ENCODE data around the gene MEGF11. TPM values are rescaled to one million over a fixed set of nuclear protein-coding genes. Genes with fewer than 3 reads are reported as not detected.

MEGF11 gene
- total RNA-seq, 1 experiment from 2014 or later: 2.3 TPM

DNA sequence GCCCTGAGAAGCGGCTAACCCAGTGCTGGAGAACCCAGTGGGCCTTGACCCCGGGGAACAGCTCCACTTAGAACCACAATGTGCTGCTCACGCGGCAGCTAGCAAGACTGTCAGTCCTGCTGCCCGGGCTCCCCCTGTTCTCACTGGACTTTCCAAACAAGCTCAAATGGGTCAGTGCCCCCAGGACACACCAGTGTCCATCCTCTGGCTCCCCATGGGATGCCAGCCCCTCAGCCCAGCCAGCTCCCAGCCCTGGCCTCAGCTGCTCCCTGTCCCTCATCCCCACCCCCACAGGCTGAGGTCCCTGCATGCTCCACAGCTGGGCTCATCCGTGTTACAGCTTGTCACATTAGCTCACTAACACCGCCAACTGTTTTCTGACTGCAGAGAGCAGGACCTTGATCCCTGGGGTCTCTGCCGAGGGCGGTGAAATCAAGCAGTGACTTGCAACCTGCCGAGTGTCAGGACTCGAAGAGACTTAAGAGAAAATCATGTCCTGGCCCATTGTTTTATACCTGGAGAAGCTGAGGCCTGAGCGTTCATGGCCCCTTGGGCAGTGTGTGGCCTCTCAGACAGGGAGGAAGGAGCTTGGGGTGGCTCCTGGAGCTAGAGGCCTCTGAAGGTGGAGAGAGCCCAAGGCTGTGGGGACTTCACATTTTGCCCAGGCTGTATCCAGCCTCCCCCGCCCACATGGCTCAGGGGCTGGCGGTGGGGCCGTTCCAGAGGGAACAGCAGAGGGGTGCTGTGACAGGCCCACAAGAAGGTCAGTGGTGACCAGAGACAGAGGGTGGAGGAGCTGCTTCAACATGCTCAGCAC, 157.5 kb downstream of the MEGF11 start:
- CTCF ChIA-PET: no interaction called here
- no peak overlapping the region for H3K4me3 ChIP-seq (replicated peaks in 1 of 2; ENCODE audit: low read depth in 1 of 2, low read length in 2 of 2)
- intact Hi-C loops (cut with micrococcal nuclease): no loop called here
- H3K27me3 ChIP-seq (ENCODE audit: insufficient read depth, low read length): no peaks in the 10 kb centered on the region
- no peak overlapping the region for H3K4me2 ChIP-seq (ENCODE audit: low read length)
- ATAC-seq (no peak), DNase-seq (ENCODE audit: low read depth, low spot score) (no peak)
- TF ChIP-seq ELF1 (IDR thresholded peaks at IDR 0.05; ENCODE audit: borderline replicate concordance, low read depth) (no peak), FOSL1 (IDR thresholded peaks at IDR 0.05; ENCODE audit: low read depth) (no peak), RAD21 (IDR thresholded peaks at IDR 0.05; ENCODE audit: low read depth) (no peak), EZH2phosphoT487 (IDR thresholded peaks at IDR 0.05; ENCODE audit: borderline replicate concordance) (no peak), POLR2AphosphoS5 (IDR thresholded peaks at IDR 0.05; ENCODE audit: low read depth, low read length) (no peak), CEBPB (IDR thresholded peaks at IDR 0.05; ENCODE audit: low read depth) (no peak), JUND (IDR thresholded peaks at IDR 0.05) (no peak)
- TF ChIP-seq, protein P1, sequence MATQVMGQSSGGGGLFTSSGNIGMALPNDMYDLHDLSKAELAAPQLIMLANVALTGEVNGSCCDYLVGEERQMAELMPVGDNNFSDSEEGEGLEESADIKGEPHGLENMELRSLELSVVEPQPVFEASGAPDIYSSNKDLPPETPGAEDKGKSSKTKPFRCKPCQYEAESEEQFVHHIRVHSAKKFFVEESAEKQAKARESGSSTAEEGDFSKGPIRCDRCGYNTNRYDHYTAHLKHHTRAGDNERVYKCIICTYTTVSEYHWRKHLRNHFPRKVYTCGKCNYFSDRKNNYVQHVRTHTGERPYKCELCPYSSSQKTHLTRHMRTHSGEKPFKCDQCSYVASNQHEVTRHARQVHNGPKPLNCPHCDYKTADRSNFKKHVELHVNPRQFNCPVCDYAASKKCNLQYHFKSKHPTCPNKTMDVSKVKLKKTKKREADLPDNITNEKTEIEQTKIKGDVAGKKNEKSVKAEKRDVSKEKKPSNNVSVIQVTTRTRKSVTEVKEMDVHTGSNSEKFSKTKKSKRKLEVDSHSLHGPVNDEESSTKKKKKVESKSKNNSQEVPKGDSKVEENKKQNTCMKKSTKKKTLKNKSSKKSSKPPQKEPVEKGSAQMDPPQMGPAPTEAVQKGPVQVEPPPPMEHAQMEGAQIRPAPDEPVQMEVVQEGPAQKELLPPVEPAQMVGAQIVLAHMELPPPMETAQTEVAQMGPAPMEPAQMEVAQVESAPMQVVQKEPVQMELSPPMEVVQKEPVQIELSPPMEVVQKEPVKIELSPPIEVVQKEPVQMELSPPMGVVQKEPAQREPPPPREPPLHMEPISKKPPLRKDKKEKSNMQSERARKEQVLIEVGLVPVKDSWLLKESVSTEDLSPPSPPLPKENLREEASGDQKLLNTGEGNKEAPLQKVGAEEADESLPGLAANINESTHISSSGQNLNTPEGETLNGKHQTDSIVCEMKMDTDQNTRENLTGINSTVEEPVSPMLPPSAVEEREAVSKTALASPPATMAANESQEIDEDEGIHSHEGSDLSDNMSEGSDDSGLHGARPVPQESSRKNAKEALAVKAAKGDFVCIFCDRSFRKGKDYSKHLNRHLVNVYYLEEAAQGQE (IDR thresholded peaks at IDR 0.05; ENCODE audit: low read depth): no peak
- TF ChIP-seq, protein P2, sequence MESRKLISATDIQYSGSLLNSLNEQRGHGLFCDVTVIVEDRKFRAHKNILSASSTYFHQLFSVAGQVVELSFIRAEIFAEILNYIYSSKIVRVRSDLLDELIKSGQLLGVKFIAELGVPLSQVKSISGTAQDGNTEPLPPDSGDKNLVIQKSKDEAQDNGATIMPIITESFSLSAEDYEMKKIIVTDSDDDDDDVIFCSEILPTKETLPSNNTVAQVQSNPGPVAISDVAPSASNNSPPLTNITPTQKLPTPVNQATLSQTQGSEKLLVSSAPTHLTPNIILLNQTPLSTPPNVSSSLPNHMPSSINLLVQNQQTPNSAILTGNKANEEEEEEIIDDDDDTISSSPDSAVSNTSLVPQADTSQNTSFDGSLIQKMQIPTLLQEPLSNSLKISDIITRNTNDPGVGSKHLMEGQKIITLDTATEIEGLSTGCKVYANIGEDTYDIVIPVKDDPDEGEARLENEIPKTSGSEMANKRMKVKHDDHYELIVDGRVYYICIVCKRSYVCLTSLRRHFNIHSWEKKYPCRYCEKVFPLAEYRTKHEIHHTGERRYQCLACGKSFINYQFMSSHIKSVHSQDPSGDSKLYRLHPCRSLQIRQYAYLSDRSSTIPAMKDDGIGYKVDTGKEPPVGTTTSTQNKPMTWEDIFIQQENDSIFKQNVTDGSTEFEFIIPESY (IDR thresholded peaks at IDR 0.05; ENCODE audit: extremely low read depth, insufficient replicate concordance, low read length): no peak
- no peaks in the 10 kb centered on the region for H4K20me1 ChIP-seq (ENCODE audit: insufficient read depth)
- no peaks in the 10 kb centered on the region for H3K36me3 ChIP-seq (ENCODE audit: control insufficient read depth in 1 of 2, insufficient read depth in 2 of 2, low read length in 2 of 2)
- POLR2A ChIA-PET: no interaction called here
- H3K9me2 ChIP-seq (ENCODE audit: insufficient read depth): no peaks in the 10 kb centered on the region
- BruUV-seq (replicated peaks): no TSS peak
- no peaks in the 10 kb centered on the region for H3K4me1 ChIP-seq (ENCODE audit: control insufficient read depth in 1 of 2, insufficient read depth in 2 of 2, low read length in 2 of 2)
- H3K9me3 ChIP-seq (ENCODE audit: control insufficient read depth in 1 of 2, insufficient read depth in 1 of 2, low read depth in 1 of 2, low read length in 2 of 2): no peaks in the 10 kb centered on the region
- no peaks in the 10 kb centered on the region for H3K79me2 ChIP-seq (ENCODE audit: insufficient read depth, low read length)
- H2AFZ ChIP-seq (ENCODE audit: low read depth, low read length, poor library complexity, severe bottlenecking): no peak overlapping the region
- H3K27ac ChIP-seq (ENCODE audit: low read depth, low read length): no peak overlapping the region
- no peak overlapping the region for H3K9ac ChIP-seq (ENCODE audit: low read length)
- RAD21 ChIA-PET (ENCODE audit: low non-redundant PET in 1 of 2, low total read pairs in 2 of 2, uncharacterized antibody in 2 of 2, unreplicated experiment in 2 of 2): no interaction called here
